CD14-positive monocyte (primary cell): ENCODE data around the gene AGXT. TPM values are rescaled to one million over a fixed set of nuclear protein-coding genes. Genes with fewer than 3 reads are reported as not detected.

Experiments used
- DNase-seq, 3 donors: peaks; one replicate each; pipeline ENCODE4 v3.0.0-alpha.2; 2011 to 2022
- H2AFZ ChIP-seq: 2 replicates; pipeline ENCODE4 v1.6.0; 2012; ENCODE audit warnings: mild to moderate bottlenecking, low read depth, low read length, inconsistent platforms; ENCODE audit not compliant: insufficient read depth, poor library complexity, severe bottlenecking
- H3K27ac ChIP-seq, 2 donors: 1 replicate in 1 of 2; 2 replicates in 1 of 2; pipeline ENCODE4 v1.5.1; 2012 to 2013; ENCODE audit warnings: low read length in 2 of 2, control low read depth in 1 of 2, inconsistent platforms in 1 of 2, low read depth in 1 of 2, mild to moderate bottlenecking in 1 of 2
- H3K27me3 ChIP-seq, 2 donors: one replicate each; pipeline versions ENCODE4 v1.6.0 to v1.6.1; 2011 to 2013; ENCODE audit warnings: low read length in 2 of 2; ENCODE audit not compliant: control insufficient read depth in 2 of 2, insufficient read depth in 2 of 2
- H3K36me3 ChIP-seq, 2 donors: replicated peaks in 1 of 2; 1 replicate in 1 of 2; 2 replicates in 1 of 2; pipeline versions ENCODE4 v1.5.1 to v1.6.1; 2012 to 2013; ENCODE audit warnings: low read length in 2 of 2, control low read depth in 1 of 2, inconsistent platforms in 1 of 2, mild to moderate bottlenecking in 1 of 2; ENCODE audit not compliant: insufficient read depth in 2 of 2, control insufficient read depth in 1 of 2
- H3K4me1 ChIP-seq, 2 donors: 1 replicate in 1 of 2; 2 replicates in 1 of 2; pipeline versions ENCODE4 v1.5.1 to v1.6.1; 2012 to 2013; ENCODE audit warnings: low read length in 2 of 2, control low read depth in 1 of 2, inconsistent platforms in 1 of 2, mild to moderate bottlenecking in 1 of 2, moderate library complexity in 1 of 2; ENCODE audit not compliant: insufficient read depth in 2 of 2, control insufficient read depth in 1 of 2
- H3K4me2 ChIP-seq: replicated peaks from 2 replicates; pipeline ENCODE3; 2012; ENCODE audit warnings: low read length, moderate library complexity, mild to moderate bottlenecking; ENCODE audit not compliant: poor library complexity, severe bottlenecking; ENCODE audit errors: extremely low read depth
- H3K4me3 ChIP-seq, 3 experiments: fragments of 200-600 bp in 1 of 3; sonication (generic) in 1 of 3; replicated peaks in 1 of 3; 1 replicate in 2 of 3; 2 replicates in 1 of 3; pipeline ENCODE4 v1.5.1; 2011 to 2013; ENCODE audit warnings: low read length in 3 of 3, mild to moderate bottlenecking in 3 of 3, control low read depth in 2 of 3, low read depth in 2 of 3, inconsistent platforms in 1 of 3, moderate library complexity in 1 of 3
- H3K79me2 ChIP-seq: 2 replicates; pipeline ENCODE4 v1.6.0; 2012; ENCODE audit warnings: mild to moderate bottlenecking, control low read depth, inconsistent platforms, low read length, moderate library complexity; ENCODE audit not compliant: insufficient read depth
- H3K9ac ChIP-seq: 2 replicates; pipeline ENCODE4 v1.6.0; 2017; ENCODE audit warnings: low read length, mild to moderate bottlenecking; ENCODE audit not compliant: insufficient read depth, poor library complexity, severe bottlenecking
- H3K9me3 ChIP-seq, 2 donors: replicated peaks in 1 of 2; 1 replicate in 1 of 2; 2 replicates in 1 of 2; pipeline versions ENCODE4 v1.5.1 to v1.6.1; 2012 to 2013; ENCODE audit warnings: low read length in 2 of 2, control low read depth in 1 of 2; ENCODE audit not compliant: control insufficient read depth in 1 of 2, insufficient read depth in 1 of 2
- H4K20me1 ChIP-seq: 2 replicates; pipeline ENCODE4 v1.6.0; 2012; ENCODE audit warnings: mild to moderate bottlenecking, low read length, control low read depth, moderate library complexity; ENCODE audit not compliant: insufficient read depth
- H3K27ac Mint-ChIP-seq, 7 donors: one replicate each; pipeline ENCODE4 v1.8.0; 2020; ENCODE audit warnings: mild to moderate bottlenecking in 7 of 7, mixed read lengths in 7 of 7, moderate library complexity in 6 of 7, inconsistent platforms in 2 of 7
- H3K27me3 Mint-ChIP-seq, 3 donors: one replicate each; pipeline ENCODE4 v1.8.0; 2021 to 2022; ENCODE audit warnings: low read depth in 3 of 3, mild to moderate bottlenecking in 3 of 3, mixed read lengths in 3 of 3, moderate library complexity in 3 of 3, inconsistent platforms in 1 of 3
- H3K36me3 Mint-ChIP-seq, 2 donors: one replicate each; pipeline ENCODE4 v1.8.0; 2020; ENCODE audit warnings: mixed read lengths in 2 of 2, inconsistent platforms in 1 of 2, mild to moderate bottlenecking in 1 of 2
- H3K4me1 Mint-ChIP-seq: one replicate; pipeline ENCODE4 v1.8.0; 2020; ENCODE audit warnings: mild to moderate bottlenecking, mixed read lengths
- H3K4me3 Mint-ChIP-seq, 2 donors: one replicate each; pipeline ENCODE4 v1.8.0; 2020; ENCODE audit warnings: mild to moderate bottlenecking in 2 of 2, mixed read lengths in 2 of 2, moderate library complexity in 1 of 2
- H3K9me3 Mint-ChIP-seq, 7 donors: one replicate each; pipeline ENCODE4 v1.8.0; 2020 to 2022; ENCODE audit warnings: mixed read lengths in 7 of 7, mild to moderate bottlenecking in 6 of 7, moderate library complexity in 6 of 7, inconsistent platforms in 2 of 7
- WGBS: methylation state at CpG from one replicate; pipeline ENCODE4 v1.1.5; 2013; ENCODE audit warnings: missing lambda C conversion rate; ENCODE audit not compliant: insufficient coverage; 5-methylcytosine and 5-hydroxymethylcytosine counted together
- intact Hi-C, 2 donors: fragments of 100-400 bp; cut with micrococcal nuclease; formaldehyde crosslinking; loops; one replicate each; pipeline versions ENCODE4 v1.15.0 to v1.15.1; 2023
- polyA plus RNA-seq, 3 donors: library from polyadenylated mRNA; depleted of rRNA in 1 of 3; unstranded in 2 of 3; stranded (reverse) in 1 of 3; fragments of 300-500 nt in 2 of 3; fragments of >200 nt in 1 of 3; fragmentation: Illumina TruSeq in 2 of 3; gene quantifications; 1 replicate in 2 of 3; 2 replicates in 1 of 3; pipeline ENCODE4 v1.2.3, GENCODE V29; 2012 to 2021
- TF ChIP-seq, protein P1 (sequence below): fragments of 200-600 bp; IDR thresholded peaks from one replicate; pipeline ENCODE4 v1.8.0; 2022; ENCODE audit warnings: antibody characterized with exemption, mild to moderate bottlenecking

Gene AGXT
- polyA plus RNA-seq, 3 donors: not detected

DNA sequence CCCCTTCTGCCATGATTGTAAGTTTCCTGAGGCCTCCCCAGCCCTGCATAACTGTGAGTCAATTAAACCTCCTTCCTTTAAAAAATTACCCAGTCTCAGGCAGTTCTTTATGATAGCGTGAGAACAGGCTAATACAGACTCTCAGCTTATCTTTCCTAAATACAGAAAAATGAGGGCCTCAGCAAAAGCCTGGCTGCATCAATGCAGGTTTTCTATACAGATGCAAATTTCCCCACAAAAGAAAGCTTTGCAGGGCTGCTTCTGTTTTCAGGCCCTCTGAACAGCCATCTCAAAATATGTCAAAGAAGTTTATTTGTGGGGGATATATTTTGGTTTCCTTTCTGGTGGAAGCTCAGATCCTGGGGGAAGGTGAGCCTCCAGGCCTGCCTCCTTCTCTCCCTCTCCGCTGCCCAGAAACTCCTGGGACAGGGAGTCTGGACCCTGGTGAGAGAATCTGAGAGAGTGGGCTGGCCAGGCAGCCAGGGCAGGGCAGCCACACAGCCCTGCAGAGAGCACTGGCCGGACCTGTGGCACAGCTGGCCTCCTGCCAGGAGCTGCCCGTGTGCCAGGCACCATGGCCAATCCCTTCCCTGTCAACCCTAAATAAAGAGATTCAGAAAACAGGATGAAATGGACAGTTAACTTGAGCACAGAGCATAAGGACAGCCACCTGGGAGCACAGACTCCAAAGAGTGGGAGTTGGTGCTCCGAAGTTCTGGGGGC is 21.6 kb upstream of the AGXT start:
- 83% methylated on average over 1 of the region's 5 CpGs for WGBS
- no peak for DNase-seq
- Histone ChIP-seq H3K79me2 (no peaks in the 10 kb centered on the region), H3K4me1 (no peaks in the 10 kb centered on the region), H3K4me2 (no peak overlapping the region), H3K9ac (no peak overlapping the region), H2AFZ (no peak overlapping the region), H3K27ac (no peak overlapping the region), H3K9me3 (peaks cover 0 to 14% of the 10 kb centered on the region in 2 donors), H3K27me3 (no peaks in the 10 kb centered on the region), H3K36me3 (no peaks in the 10 kb centered on the region), H4K20me1 (no peaks in the 10 kb centered on the region), H3K4me3 (no peak overlapping the region)
- H3K36me3 Mint-ChIP-seq: no peaks in the 10 kb centered on the region
- no peak overlapping the region for H3K4me3 Mint-ChIP-seq
- TF ChIP-seq, protein P1, sequence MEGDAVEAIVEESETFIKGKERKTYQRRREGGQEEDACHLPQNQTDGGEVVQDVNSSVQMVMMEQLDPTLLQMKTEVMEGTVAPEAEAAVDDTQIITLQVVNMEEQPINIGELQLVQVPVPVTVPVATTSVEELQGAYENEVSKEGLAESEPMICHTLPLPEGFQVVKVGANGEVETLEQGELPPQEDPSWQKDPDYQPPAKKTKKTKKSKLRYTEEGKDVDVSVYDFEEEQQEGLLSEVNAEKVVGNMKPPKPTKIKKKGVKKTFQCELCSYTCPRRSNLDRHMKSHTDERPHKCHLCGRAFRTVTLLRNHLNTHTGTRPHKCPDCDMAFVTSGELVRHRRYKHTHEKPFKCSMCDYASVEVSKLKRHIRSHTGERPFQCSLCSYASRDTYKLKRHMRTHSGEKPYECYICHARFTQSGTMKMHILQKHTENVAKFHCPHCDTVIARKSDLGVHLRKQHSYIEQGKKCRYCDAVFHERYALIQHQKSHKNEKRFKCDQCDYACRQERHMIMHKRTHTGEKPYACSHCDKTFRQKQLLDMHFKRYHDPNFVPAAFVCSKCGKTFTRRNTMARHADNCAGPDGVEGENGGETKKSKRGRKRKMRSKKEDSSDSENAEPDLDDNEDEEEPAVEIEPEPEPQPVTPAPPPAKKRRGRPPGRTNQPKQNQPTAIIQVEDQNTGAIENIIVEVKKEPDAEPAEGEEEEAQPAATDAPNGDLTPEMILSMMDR: no peak
- H3K27ac Mint-ChIP-seq: no peak overlapping the region
- no peaks in the 10 kb centered on the region for H3K4me1 Mint-ChIP-seq
- intact Hi-C loops: no loop called here
- peaks cover 15 to 30% (median 22%) of the 10 kb centered on the region in 7 donors for H3K9me3 Mint-ChIP-seq
- H3K27me3 Mint-ChIP-seq: peaks cover 8 to 10% (median 9%) of the 10 kb centered on the region in 3 donors

DNA sequence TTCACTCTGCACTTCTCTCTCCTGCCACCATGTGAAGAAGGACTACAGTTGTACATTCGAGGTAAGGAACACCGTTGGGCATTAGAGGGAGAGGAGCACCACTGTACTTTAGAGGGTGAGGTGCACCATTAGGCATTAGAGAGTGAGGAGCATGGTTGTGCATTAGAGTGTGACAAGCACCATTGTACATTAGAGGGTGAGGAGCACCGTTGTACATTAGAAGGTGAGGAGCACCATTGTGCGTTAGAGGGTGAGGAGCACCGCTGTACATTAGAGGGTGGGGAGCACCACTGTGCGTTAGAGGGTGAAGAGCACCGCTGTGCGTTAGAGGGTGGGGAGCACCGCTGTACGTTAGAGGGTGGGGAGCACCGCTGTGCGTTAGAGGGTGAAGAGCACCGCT is 20.8 kb upstream of the AGXT start:
- no peaks in the 10 kb centered on the region for H3K36me3 Mint-ChIP-seq
- H3K27ac ChIP-seq: no peak overlapping the region
- intact Hi-C loops: no loop called here
- no peaks in the 10 kb centered on the region for H4K20me1 ChIP-seq
- no peak overlapping the region for H2AFZ ChIP-seq
- no peaks in the 10 kb centered on the region for H3K4me1 Mint-ChIP-seq
- TF ChIP-seq, protein P1: no peak
- no peak overlapping the region for H3K4me3 ChIP-seq
- no peak overlapping the region for H3K4me3 Mint-ChIP-seq
- no peak overlapping the region for H3K9ac ChIP-seq
- 97% methylated on average over 9 of the region's 13 CpGs for WGBS
- no peaks in the 10 kb centered on the region for H3K36me3 ChIP-seq
- H3K9me3 ChIP-seq: peaks cover 0 to 14% of the 10 kb centered on the region in 2 donors
- no peak overlapping the region for H3K4me2 ChIP-seq
- no peak for DNase-seq
- H3K27me3 ChIP-seq: no peaks in the 10 kb centered on the region
- peaks cover 7 to 12% (median 8%) of the 10 kb centered on the region in 3 donors for H3K27me3 Mint-ChIP-seq
- no peaks in the 10 kb centered on the region for H3K4me1 ChIP-seq
- H3K27ac Mint-ChIP-seq: no peak overlapping the region
- peaks cover 15 to 30% (median 22%) of the 10 kb centered on the region in 7 donors for H3K9me3 Mint-ChIP-seq
- H3K79me2 ChIP-seq: no peaks in the 10 kb centered on the region
